ENCODE measurements around the gene ABTB2. TPM values are rescaled to one million over a fixed set of nuclear protein-coding genes. Genes with fewer than 3 reads are reported as not detected.

Gene ABTB2
- total and polyA plus RNA-seq, 9 of the 15 experiments (the other 6 are each of a cell fraction or from before 2014, with no cell fraction given), result 0.03 to 0.18 (median 0.12) TPM; not detected in 2

DNA sequence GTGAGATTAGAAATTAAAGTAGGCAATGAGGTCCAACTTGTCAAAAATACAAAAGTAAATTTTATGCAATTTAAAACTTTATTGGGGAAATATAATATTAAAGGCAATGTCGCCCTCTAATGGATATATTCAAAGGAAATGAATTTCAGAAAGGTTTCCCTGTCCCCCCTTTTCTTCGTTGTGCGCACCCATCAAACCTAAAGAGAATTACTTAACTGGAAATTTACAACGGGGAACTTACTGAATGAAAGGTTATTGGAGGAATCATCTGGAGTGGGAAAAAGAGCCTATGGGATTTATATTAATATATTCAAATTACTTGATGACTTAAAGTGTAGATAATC, 1.7 kb upstream of the ABTB2 start:
- ATAC-seq (no peak), DNase-seq (ENCODE audit: extremely low read depth in 1 of 4, low spot score in 3 of 4) (peak in 3 of 4 experiments; percentile 26 to 37 (median 35)), FAIRE-seq (no peak)
- Histone ChIP-seq H3K27me3 (ENCODE audit: control insufficient read depth in 2 of 2, insufficient read depth in 2 of 2, low read length in 2 of 2) (peaks cover 17 to 23% of the 10 kb centered on the region in 2 experiments), H3K79me2 (ENCODE audit: control insufficient read depth, insufficient read depth, low read length) (no peaks in the 10 kb centered on the region), H3K4me3 (peak overlapping the region; percentile 32; the same call in 1 of the 2 replicates), H3K4me1 (replicated peaks in 1 of 2; ENCODE audit: control insufficient read depth in 2 of 2, insufficient read depth in 2 of 2, low read length in 2 of 2) (peaks cover 9 to 27% of the 10 kb centered on the region in 2 experiments), H3K9ac (ENCODE audit: insufficient read depth in 1 of 2, low read depth in 2 of 2, low read length in 2 of 2) (peak overlapping the region in 1 of 2 experiments; percentile 33; a peak in 1 of 4 replicates), H3K36me3 (ENCODE audit: control insufficient read depth, insufficient read depth, low read length) (no peaks in the 10 kb centered on the region), H3K4me2 (ENCODE audit: insufficient read depth, low read length) (peak overlapping the region; percentile 86), H2AFZ (ENCODE audit: low read depth, low read length) (peak overlapping the region; percentile 87), H3K9me3 (replicated peaks; ENCODE audit: control insufficient read depth, insufficient read depth, low read depth, low read length) (no peaks in the 10 kb centered on the region), H3K27ac (ENCODE audit: extremely low read depth, low read depth, low read length) (no peak overlapping the region), H4K20me1 (replicated peaks; ENCODE audit: control insufficient read depth, insufficient read depth, low read length) (peaks cover 6% of the 10 kb centered on the region; the same call in 1 of the 2 replicates), H3K9me1 (ENCODE audit: control insufficient read depth, insufficient read depth, low read length) (no peaks in the 10 kb centered on the region)
- ChIA-PET CTCF (ENCODE audit: low intra/inter-chr PET ratio) (interaction anchor here (0.7 to 2.9 kb wide), 17 partner anchors 109 to 552 kb away, joined by 3 to 80 read pairs (median 5); no protein-coding TSS in a partner anchor), POLR2A (no interaction called here)
- WGBS (ENCODE audit: insufficient coverage, low coverage, missing lambda C conversion rate), result 5% methylated on average over 4 of the region's 4 CpGs
- intact Hi-C loops (cut with micrococcal nuclease) (loop anchor here (1.0 to 10.0 kb wide), 6 partner anchors 109 to 538 kb away; no protein-coding TSS in a partner anchor), in situ Hi-C loops (cut with MboI) (loop anchor here (5.0 to 10.0 kb wide), 2 partner anchors 182 to 365 kb away; no protein-coding TSS in a partner anchor)
- BruUV-seq (replicated peaks), result no TSS peak
- peak; percentile 35 to 53; a peak in 2 of 4 replicates for TF ChIP-seq RAD21 (CRISPR knock-in tag; conservative IDR thresholded peaks at IDR 0.05 in 1 of 2, IDR thresholded peaks at IDR 0.05 in 1 of 2)
- no peak for TF ChIP-seq BRD4 (IDR thresholded peaks at IDR 0.05)
- TF ChIP-seq, protein P1, sequence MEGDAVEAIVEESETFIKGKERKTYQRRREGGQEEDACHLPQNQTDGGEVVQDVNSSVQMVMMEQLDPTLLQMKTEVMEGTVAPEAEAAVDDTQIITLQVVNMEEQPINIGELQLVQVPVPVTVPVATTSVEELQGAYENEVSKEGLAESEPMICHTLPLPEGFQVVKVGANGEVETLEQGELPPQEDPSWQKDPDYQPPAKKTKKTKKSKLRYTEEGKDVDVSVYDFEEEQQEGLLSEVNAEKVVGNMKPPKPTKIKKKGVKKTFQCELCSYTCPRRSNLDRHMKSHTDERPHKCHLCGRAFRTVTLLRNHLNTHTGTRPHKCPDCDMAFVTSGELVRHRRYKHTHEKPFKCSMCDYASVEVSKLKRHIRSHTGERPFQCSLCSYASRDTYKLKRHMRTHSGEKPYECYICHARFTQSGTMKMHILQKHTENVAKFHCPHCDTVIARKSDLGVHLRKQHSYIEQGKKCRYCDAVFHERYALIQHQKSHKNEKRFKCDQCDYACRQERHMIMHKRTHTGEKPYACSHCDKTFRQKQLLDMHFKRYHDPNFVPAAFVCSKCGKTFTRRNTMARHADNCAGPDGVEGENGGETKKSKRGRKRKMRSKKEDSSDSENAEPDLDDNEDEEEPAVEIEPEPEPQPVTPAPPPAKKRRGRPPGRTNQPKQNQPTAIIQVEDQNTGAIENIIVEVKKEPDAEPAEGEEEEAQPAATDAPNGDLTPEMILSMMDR (IDR thresholded peaks at IDR 0.05 in 2 of 3, conservative IDR thresholded peaks at IDR 0.05 in 1 of 3; ENCODE audit: insufficient read depth in 2 of 3, low read depth in 1 of 3, low read length in 3 of 3), result peak in 1 of 3 experiments; percentile 22; a peak in 1 of 6 replicates
- TF ChIP-seq ATF7 (IDR thresholded peaks at IDR 0.05), result peak; percentile 3; the same call in 1 of the 2 replicates
- peak; percentile 61 for TF ChIP-seq FOSL1 (tag; conservative IDR thresholded peaks at IDR 0.05)
- TF ChIP-seq, protein P2, sequence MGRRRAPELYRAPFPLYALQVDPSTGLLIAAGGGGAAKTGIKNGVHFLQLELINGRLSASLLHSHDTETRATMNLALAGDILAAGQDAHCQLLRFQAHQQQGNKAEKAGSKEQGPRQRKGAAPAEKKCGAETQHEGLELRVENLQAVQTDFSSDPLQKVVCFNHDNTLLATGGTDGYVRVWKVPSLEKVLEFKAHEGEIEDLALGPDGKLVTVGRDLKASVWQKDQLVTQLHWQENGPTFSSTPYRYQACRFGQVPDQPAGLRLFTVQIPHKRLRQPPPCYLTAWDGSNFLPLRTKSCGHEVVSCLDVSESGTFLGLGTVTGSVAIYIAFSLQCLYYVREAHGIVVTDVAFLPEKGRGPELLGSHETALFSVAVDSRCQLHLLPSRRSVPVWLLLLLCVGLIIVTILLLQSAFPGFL (CRISPR knock-in tag; IDR thresholded peaks at IDR 0.05), result no peak
- TF ChIP-seq CBX5 (IDR thresholded peaks at IDR 0.05; ENCODE audit: borderline replicate concordance, low read depth), result no peak
- TF ChIP-seq BRD9 (IDR thresholded peaks at IDR 0.05; ENCODE audit: low read depth, partially characterized antibody), result peak; percentile 6
- no peak for TF ChIP-seq SIN3B (IDR thresholded peaks at IDR 0.05; ENCODE audit: low read depth)
- TF ChIP-seq CC2D1A (IDR thresholded peaks at IDR 0.05), result peak; percentile 20; the same call in 1 of the 2 replicates
- 0 out of 2 replicates have a peak, but pooled peaks have one; percentile 15 for TF ChIP-seq GABPA (tag; conservative IDR thresholded peaks at IDR 0.05; ENCODE audit: low read depth)
- TF ChIP-seq PHB2 (IDR thresholded peaks at IDR 0.05; ENCODE audit: low read depth), result no peak
- no peak for TF ChIP-seq MTA1 (IDR thresholded peaks at IDR 0.05; ENCODE audit: borderline replicate concordance)
- TF ChIP-seq, protein P3, sequence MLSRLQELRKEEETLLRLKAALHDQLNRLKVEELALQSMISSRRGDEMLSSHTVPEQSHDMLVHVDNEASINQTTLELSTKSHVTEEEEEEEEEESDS (CRISPR knock-in tag; IDR thresholded peaks at IDR 0.05), result no peak
- TF ChIP-seq ZNF175 (CRISPR knock-in tag; IDR thresholded peaks at IDR 0.05; ENCODE audit: low read depth), result no peak
- no peak for TF ChIP-seq STAT5B (CRISPR knock-in tag; IDR thresholded peaks at IDR 0.05)

Measured in K562 (cell line).